HG03196 (cell line): ENCODE data around the gene PLEKHN1.

Experiments used
- ATAC-seq: cut with Tn5 transposase; IDR thresholded peaks from one replicate; pipeline ENCODE4 v1.9.1; 2021; ENCODE audit not compliant: unreplicated experiment

PLEKHN1 gene

DNA sequence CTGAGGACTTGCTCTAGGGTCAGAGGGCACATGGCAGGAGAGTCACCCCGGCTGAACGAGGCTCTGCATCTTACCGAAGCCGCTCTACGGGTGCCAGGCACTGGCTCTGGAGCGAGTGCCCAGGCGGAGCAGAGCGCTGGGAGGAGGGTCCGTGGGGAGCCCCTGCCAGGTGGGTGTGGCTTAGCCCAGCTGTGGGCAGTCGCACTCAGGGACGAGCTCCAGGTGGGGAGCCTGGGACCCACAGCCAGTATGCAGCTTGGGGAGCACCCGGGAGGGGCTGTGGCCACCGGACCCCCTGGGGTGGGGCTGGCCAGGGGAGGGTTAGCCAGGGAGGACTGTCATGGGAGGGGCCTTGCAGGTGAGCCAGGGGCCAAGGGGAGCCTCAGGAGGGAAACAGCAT lies 57.4 kb downstream of the PLEKHN1 start:
- ATAC-seq, result no peak

DNA sequence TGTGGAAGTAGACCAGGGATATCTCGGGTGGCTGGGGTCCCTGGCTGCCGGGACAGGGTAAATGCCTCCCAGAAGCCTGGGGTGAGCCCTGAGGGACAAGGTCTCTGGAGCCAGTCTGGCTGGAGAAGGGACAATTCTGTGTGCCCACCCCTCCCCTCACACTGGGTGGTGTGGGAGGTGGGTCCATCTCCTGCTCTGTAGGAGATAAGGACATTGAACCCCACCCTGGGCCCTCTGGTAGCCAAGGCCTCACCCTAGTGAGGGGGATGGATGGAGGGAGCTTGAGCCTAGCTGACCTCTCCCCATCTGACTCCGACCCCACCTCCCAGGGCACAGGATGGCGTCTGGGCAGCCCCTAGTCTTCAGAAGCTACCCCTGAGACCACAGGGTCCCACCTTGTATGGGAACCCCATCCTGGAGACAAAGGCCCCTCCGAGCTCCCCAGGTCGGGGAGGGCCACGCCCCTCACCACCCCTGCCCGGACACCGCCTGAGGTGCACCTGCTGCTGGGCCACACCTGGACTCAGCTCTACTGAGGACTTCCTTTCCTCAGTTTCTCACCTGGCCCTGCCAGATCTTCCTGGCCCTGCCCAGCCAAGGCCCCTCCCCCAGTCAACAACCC lies 58.0 kb downstream of the PLEKHN1 start:
- ATAC-seq, result no peak

DNA sequence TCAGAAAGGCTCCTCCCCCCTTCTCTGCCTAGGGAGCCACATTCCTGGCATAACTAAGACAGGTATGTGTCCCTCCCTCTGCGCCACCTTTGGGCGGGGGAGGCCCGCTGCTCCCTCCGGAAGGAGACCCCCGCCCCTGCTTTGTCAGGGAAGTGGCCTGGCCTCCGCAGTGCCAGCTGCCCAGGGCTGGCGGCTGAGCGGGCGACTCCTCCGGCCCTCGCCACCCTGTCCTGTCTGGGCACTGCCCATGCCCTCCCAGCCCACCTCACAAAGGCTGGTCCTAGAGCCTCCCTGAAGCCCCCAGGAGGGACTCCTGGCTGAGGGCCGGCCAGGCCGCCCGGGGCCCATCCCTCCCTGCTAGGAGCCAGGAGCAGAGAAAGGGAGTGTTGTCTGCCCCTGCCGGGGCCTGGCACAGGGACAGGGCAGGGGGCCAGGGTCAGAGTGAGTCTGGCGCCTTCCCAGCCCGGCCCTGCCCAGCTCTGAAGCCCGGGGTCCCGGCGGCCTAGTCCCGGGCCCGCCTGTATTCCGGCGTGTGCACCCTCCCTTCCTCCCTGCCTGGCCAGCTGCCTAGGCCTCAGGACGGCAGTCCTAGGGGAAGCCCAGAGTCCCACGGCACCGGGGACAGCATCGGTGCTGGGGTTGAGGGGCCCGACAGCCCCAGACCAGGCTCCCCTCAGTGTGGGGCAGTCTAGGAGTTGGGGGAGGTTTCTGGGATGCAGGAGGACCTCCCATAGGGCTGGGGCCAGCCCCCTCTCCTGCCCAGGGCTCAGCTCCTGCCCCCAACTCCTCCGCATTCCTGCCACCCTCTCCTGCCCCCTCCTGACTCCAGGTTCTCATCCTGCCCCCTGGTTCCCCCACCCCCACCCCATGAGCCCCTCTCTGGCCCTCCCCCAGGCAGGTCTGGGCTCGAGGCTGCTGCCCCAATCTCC lies 58.8 kb downstream of the PLEKHN1 start:
- ATAC-seq, result no peak
